Fibroblast of skin of scalp (primary cell): ENCODE measurements around the gene OLFML1.

Source experiments
- DNase-seq: peaks from one replicate; pipeline ENCODE4 v3.0.0-alpha.2; 2013

Gene OLFML1

DNA sequence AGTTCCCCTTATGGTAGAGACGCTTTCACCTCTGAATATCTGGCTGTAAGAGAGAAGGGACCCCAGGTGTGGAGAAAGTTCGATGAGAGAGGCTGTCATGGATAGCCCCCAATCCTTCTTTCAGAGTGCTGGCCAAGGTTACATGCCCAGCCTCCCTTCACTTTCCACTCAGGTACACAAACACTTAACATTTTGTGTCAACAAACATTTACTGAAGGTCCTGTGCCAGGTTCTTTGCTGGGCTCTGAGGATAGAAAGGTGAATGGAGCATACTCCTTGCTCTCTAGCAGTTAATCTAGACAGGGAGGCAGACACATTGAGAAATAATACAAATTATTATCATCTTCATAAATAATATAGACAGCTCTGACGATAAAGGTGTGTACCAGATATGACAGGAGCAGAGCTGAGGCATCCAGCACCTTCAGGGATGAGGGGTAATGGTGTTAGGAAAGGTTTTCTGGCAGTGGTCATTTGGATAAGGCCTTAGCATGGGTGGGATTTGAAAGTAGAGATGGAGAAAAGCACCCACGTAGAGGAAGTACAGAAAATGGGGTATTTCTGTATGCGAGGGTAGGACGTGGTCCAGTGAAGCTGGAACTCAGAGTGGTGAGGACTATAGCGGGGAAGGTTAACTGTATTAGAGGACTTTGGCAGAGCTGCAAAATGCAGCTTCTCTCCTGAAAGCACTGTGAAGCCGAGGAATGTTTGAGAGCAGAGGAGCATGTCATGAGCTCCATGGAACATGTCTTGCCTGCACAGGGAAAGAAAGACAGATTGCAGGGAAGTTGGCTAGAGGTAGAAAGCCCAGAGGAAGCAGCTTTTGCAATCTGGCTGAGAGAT lies 48.1 kb downstream of the OLFML1 start:
- DNase-seq: no peak

DNA sequence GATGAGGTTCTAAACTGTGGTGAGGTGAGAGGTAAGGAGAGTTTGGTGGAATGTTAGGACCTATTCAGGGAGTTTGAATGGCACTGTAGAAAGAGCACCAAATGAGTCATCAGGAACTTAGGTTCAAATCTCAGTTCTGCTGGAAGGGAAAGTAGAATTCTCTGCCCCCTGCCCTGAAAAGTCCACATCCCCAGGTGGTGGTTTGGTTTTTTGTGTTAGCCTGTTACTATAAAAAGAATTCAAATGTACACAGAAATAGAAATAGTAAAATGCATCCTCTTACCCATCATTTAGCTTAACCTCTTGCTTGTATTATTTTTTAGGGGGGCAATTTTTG lies 48.7 kb downstream of the OLFML1 start:
- no peak for DNase-seq

DNA sequence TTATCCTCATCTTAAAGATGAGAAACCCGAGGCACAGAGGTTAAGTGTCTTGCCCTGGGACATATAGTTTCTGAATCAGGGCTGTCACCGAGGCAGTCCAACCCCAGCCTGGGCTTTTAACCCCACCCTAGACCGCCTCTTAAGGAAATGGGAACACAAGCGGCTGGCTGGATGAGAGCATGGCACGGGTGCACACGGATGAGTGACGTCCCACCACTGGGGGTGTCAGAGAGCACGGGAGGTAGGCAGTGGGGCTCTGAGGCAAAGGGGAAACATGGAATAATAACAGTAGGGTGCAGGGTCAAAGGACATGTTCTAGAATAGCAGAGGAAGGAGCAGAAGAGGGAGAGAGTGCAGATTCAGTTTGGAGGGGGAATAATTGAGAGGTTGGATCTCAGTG lies 50.8 kb downstream of the OLFML1 start:
- DNase-seq: no peak

DNA sequence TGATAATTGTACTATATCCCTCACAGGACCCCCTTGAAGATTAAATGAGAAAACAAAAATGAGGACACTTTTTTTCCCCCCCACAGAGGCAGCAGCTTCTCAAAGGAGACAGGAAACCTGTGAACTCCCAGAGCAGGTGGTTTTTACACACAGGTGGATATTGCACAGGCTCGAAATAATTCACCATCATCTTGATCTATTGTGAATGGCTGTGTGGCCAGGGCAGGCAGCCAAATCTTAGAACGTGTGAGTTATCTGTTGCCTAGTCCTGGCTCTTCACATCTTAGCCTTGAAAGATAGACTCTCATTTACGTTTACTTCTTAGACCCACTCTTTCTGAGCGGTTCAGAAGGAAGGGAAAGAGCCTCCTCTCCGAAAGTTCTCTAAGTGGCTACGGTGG lies 52.0 kb downstream of the OLFML1 start:
- DNase-seq: no peak

DNA sequence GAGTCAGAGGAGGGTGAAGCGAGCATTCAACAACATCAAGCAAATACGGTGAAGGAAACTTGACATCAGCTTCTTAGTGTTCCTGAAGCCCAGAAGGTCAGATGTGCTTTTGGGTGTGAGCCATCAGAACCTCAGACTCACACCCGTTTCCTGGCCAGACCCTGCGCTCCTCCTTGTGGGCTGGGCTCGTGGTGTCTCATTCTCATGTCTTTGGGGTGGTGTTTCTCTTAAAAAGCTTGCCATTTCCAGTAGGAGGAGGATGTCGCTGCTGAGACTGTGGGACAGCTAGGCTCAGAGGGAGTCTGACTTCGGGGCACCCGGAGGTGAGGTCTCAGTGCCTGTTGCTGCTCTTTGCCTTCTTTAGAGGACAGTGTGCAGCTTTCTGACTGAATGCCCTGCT lies 52.7 kb downstream of the OLFML1 start:
- DNase-seq: no peak

DNA sequence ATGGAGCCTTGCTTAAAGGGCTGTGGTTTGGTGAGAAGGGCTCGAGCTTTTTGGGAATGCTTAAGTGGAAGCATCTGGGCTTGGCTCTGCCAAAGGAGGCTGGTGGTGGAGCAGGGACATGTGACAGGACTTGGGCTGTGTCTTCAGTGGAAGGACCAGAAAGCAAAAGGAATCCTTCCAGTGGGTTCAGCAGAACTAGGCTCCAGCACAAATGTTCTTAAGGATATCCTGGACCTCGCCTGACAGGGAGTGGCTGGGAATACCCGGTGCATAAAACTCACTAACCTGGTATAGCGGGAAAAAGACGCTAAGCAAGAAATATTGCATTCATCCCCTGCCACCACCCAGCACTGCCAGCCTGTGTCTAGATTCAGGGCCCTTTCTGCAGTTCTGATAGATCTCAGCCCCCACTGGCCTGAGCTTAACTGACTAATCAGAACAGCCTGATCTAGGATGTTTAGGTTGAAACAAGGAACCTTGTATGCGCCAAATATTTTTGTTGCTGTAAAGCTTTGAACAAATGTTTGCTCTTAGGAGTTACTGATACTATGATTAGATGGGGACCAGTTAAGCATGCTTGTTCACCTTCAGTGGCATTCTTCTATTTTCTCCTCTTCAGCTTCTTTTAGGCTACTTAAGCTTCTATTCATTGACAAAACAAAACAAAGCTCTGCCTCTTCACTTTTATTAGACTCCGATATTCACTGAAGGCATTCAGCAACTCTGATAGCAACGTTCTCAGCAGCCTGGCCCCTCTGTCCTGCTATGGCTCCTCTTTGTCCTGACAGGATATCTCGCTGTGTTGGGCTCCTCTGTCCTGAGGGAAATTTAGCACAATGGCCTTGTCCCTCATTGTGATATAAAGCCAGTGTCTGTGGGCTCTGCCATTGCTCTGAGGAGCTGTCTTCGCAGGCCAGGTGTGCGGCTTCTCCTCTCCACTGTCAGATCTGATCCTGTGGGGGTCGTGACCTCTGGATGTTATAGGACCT lies 53.5 kb downstream of the OLFML1 start:
- DNase-seq: no peak

DNA sequence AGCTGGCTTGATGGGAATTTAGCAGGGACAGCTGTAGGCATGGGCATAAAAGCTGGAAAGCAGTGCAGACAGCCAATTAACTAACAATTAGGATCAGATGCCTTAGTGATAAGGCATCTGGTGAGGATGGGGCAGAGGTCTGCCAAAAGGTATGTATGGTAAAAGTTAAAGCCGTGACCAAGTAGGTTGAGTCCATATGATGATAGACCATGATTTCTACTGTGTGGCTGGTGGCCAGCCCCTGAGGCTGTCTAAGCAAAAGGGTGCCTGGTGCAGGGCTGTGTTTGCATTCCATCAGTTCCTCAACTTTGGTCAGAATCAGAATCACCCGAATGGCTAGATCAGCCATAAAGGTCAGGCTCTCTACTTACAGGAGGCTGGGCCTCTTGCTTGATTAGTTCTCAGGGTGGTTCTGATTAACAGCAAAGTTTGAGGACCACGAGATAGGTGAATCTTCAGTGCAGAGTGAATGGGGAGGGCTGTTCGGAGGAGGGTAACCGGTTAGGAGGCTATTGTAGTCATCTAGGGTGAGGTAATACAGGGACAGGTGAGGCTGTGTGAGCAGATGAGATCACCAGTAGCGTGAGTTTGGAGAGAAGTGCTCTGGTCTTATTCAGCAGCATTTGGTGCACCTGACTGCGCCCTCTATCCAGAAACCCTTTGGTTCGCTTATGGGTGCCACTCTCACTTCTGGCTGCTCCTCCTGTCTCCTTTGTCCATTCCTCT lies 55.7 kb downstream of the OLFML1 start:
- DNase-seq: no peak

DNA sequence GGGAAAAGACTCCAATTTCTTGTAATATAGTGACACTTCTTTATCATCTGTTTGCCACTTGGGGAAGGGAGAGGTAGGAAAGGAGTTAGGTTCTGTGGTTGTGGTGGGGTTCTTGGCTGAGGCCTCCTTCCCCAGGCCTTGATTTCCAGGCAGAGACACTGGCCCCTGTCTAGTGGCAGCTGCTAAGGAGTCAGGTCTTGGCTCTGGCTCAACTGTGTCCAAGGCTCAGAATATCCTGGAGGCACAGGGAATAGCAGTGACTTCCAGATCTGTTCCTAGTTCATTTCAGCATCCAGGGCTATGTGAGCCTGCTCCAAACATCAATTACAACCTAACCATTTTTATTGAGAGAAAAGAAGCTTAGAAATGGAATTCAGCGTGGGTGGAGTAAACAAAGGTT lies 58.0 kb downstream of the OLFML1 start:
- no peak for DNase-seq

DNA sequence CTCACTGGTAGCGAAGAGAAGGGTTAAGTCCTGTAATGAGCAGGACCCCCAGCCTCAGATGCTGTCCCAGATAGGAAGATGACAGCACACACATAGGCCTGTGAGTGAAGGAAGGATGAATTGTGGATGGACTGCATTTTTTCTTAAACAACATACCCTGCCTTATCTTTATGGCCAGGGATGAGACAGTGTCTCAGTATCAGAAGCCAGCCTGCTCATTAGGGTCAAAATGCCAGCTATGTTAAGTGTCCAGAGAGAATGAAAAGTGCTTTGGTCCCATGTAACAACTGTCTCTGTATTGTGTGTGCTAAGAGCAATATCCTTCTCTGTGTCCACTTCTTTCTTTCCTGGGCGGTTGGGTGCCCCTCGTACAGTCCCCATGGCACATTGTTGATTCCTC lies 58.7 kb downstream of the OLFML1 start:
- no peak for DNase-seq

DNA sequence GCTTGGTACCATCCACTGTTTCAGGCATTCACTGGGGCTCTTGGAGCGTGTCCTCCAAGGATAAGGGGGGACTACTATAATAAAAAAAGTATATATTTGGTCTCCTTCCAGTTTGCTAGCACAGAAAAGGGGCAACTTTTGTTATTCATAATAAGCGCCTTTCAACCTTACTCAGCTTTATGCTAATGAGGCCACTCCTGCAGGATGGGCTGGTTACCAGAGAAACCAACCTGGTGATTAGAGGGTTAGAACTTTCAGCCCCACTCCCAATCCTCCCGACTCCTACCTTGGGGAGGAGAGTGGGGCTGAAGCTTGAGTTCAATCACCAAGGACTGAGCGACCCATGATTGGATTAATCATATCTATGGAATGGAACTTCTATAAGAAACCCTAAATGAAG lies 60.3 kb downstream of the OLFML1 start:
- DNase-seq: no peak

DNA sequence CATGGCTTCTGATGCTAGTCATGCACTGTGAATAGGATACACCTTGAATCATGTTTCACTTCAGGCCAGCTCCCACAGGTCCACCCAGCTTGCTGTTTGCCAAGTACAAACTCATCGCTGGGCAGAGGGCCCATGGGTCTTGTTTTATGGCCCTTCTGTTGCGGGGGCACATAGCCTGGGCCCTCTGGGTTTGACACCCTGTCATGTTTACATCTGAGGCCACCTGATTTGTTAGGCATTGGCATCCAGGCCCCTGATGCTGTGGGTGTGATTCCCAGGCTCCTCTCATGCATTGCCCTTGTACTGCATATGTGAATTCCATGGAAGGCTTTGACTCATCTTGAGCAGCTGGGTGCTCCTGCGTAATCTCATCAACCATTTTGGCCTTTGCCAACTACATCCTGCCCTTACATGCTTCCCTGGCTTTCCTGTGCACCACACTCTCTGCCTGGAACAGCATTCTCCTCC lies 61.1 kb downstream of the OLFML1 start:
- no peak for DNase-seq

DNA sequence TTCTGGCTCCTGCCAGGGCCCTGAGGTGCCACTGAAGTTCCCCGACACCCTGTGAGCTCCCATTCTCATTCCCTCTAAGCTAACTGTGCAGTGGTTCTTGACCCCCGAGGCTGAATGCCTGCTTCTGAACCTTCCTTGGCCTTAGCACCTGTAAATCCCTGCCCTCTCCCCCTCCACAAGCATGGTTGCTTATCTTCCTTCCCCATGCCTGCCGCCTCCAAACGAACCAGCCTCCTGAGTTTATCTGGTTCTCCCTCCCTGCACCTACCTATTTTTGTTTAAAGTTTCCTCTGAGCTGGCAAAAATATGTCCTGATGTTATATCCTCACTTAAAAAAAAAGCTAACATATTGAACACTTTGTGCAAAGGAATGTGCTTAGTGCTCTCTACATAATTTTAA lies 62.4 kb downstream of the OLFML1 start:
- no peak for DNase-seq

DNA sequence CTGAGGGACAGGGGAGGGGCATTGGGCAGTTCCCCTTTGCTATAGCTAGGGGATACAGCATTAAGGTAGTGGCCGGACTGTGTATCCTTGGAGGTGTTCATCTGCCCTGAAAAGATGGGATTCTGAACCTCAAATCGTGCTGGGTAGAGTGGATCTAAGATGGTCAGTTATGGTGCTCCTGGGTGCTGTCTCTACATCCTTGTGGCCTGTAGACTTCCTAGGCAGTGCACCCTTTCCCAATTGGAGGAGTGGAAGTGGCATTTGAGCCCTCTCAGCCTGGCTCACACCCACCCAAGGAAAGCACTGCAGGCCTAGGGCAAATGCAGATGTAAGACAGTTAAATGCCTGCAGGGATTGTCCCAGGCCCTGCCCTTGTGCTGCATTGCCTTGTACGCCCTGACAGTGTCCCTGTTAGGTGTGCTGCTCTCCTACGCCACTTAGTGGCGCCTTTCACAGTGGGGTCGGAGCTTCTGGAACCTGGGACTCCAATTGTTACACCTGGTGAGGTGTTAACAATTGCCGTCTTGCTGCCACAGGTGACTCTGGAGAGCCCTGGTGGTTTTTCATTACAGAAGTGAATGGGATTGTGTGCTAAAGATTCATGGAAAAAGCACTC lies 63.5 kb downstream of the OLFML1 start:
- DNase-seq: no peak

DNA sequence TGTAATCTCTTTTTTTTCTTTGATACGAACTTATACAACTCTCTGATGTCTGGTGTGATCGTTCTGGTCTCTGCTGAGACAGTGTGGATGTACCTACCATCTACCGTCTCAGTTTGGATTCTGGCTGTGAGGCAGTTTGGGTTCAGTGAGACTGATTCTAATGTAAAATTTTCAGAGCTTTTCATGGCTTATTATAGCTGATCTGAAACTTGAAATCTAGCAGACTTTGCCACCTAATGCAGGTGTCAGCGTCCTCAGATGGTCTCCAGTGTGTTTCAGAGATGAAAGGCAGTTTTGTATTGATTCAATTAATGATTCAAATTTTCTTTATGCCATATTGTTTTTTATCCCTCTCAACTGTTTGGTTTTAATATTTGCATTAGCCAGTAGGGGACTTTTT lies 64.4 kb downstream of the OLFML1 start:
- no peak for DNase-seq

DNA sequence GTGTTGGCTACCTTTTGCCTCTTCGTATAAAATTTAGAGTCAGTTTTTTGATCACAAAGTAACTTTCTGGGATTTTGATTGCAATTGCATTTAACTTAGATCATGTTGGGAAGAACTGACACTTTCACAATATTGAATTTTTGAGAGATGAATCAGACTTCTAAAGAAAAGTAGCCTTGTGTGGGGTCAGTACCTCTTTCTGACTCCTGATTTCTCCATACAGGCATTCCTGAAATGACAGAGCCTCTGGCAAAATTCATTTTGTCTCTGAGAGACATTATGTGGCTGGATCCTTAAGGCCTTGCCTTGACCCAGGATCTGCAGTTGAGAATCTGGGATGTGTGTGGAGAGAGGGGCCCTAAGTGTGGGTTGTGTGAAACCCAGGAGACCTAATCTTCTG lies 66.3 kb downstream of the OLFML1 start:
- peak; percentile 69 for DNase-seq

DNA sequence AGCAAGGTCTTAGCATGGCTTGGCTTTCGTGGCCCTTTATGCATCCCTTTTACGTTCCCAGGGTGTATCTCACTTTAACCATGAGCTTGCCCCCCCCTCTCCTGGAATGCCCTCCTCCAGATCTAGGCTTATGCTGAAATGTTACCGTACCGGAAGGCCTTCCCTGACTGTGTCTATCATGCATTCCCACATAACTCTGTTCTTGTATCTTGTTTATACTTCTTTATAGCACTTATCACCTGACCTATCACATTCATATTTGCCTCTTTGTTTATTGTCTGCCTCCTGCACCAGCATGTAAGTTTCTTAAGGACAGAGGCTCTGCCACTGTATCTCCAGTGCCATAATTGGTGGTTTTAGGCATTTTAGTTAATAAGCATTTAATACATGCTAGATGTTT lies 67.4 kb downstream of the OLFML1 start:
- DNase-seq: no peak

DNA sequence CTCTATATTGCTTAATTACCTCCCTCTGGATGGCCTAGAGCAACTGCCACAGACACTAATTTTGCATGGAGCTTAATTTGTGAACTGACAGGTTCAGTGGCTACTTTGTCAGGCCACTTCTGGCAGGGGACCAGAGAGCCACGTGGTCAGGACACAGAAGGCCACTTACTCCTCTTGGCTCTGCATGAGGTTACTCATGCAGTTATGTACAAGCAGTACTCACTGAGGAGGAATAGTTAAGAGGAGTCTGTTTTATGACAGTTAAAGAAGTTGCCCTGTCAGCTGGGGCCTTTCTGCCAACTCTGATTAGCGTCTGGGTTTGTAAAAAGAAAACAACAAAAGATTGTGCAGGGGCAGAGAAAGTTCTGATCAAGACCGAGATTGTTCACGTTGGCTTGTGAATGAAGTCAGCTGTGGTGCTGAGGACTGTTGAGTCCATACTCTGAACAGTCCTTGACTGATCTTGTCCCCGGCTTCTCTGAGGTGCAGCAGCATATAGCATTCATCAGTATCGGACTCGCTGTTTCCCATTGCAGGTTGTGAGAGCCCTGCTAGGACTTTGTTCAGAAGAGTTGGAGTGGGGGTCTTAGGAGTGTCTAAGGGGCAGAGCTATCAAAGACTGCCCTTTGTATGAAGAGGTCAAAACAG lies 69.9 kb downstream of the OLFML1 start:
- no peak for DNase-seq

DNA sequence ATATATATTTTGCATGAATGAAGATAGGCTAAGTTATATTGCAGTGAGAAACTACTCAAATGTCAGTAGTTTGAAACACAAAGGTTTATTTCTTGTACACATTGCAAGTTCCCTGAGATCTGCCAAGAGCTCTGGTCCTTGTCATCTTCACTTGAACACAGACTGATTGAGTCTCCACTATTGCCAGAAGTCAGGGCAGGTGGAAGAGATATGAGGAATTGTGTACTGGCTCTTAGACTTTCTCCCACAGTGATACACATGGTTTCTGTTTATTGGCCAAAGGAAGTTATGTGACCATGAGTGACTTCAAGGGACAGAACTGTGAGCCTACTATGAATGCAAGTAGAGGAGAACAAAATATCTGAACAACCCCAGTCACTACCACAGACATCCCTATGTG lies 72.7 kb downstream of the OLFML1 start:
- DNase-seq: no peak

DNA sequence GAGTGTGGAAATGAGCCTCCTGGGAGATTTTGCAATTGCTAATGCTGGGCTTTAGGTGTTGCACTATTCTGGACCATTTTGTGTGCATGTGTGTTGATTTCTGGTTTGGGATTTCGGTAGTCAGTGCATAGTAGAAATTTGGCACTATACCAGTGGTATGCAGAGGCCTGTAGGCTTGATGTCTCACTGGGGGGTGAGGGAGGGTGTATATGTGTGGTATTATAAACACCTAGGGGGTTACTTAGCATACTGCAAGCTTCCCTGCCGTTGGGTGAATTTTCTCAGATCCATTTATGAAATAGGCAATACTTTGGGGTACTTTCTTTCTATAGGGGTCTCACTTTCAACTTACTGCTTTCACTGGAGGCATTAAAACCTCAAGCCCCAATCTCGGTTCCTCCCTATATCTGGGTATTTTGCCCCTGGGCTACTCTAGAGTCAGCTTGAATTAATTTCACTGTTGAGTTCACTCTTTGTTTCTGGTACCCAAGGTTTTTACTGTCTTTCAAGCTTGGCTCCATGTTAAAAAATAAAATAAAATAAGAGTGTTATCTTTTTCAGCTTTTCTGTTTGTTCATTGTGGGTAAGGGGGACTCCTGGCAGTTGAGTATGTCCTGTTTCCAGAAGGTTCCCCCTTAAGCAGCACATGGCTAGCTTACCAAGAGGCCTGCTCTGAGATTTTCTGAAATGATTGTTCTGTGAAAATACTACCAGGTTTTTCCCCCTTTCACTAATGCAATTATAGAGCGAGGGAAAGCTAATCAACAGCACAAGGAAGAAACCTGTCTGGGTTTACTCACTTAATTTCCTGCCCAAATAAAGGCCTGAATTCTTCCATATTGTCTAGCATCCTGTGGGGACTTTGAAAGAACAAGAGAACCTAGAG lies 74.3 kb downstream of the OLFML1 start:
- peak; percentile 18 for DNase-seq
